Prostate gland (tissue), 2 donors: ENCODE data around the gene TMEM154. TPM values are rescaled to one million over a fixed set of nuclear protein-coding genes. Genes with fewer than 3 reads are reported as not detected.

Source experiments
- DNase-seq: peaks from one replicate; pipeline ENCODE4 v3.0.0-alpha.2; 2019; ENCODE audit warnings: low spot score
- H3K27ac ChIP-seq, 2 donors: fragments of 200-600 bp; sonication (generic); 2 replicates each; pipeline ENCODE4 v1.5.1; 2017 to 2019
- H3K27me3 ChIP-seq: fragments of 200-600 bp; sonication (generic); replicated peaks from 2 replicates; pipeline ENCODE4 v1.5.1; 2019; ENCODE audit not compliant: insufficient read depth
- H3K36me3 ChIP-seq, 2 donors: fragments of 200-600 bp; sonication (generic); 1 replicate in 1 of 2; 2 replicates in 1 of 2; pipeline versions ENCODE4 v1.5.1 to v1.8.1; 2017 to 2019
- H3K4me1 ChIP-seq: fragments of 200-600 bp; sonication (generic); replicated peaks from 2 replicates; pipeline ENCODE4 v1.5.1; 2019
- H3K4me3 ChIP-seq, 2 donors: fragments of 200-600 bp; sonication (generic); 2 replicates each; pipeline ENCODE4 v1.5.1; 2017 to 2019
- H3K9me3 ChIP-seq: fragments of 200-600 bp; sonication (generic); 2 replicates; pipeline ENCODE4 v1.5.1; 2017
- POLR2A ChIP-seq: fragments of 450-650 bp; IDR thresholded peaks from one replicate; pipeline ENCODE4 v1.6.1; 2016; ENCODE audit warnings: antibody characterized with exemption, mild to moderate bottlenecking
- POLR2AphosphoS5 ChIP-seq: sonication (generic); formaldehyde crosslinking; IDR thresholded peaks from one replicate; pipeline ENCODE4 v1.6.1; 2017; ENCODE audit warnings: antibody characterized with exemption
- WGBS: methylation state at CpG from one replicate; pipeline ENCODE4 v1.1.5; 2018; 5-methylcytosine and 5-hydroxymethylcytosine counted together
- intact Hi-C: fragments of 100-400 bp; cut with DNase I; formaldehyde crosslinking; loops from one replicate; pipeline ENCODE4 v1.14.2; 2022
- total RNA-seq, 2 donors: library from RNA; depleted of rRNA; stranded (reverse); fragments of >200 nt; gene quantifications; one replicate each; pipeline ENCODE4 v1.1.0, GENCODE V29; 2016
- TF ChIP-seq, protein P1 (sequence below), 4 experiments: fragments of 200-600 bp in 2 of 4; fragments of 450-650 bp in 2 of 4; sonication (generic) in 2 of 4; IDR thresholded peaks; 1 replicate in 3 of 4; 2 replicates in 1 of 4; pipeline ENCODE4 v1.5.1; 2016 to 2019; ENCODE audit warnings: antibody characterized with exemption in 4 of 4, mild to moderate bottlenecking in 2 of 4, moderate library complexity in 2 of 4

Gene TMEM154
- total RNA-seq, 2 donors from 2014 or later = 2.6 to 2.7 TPM

DNA sequence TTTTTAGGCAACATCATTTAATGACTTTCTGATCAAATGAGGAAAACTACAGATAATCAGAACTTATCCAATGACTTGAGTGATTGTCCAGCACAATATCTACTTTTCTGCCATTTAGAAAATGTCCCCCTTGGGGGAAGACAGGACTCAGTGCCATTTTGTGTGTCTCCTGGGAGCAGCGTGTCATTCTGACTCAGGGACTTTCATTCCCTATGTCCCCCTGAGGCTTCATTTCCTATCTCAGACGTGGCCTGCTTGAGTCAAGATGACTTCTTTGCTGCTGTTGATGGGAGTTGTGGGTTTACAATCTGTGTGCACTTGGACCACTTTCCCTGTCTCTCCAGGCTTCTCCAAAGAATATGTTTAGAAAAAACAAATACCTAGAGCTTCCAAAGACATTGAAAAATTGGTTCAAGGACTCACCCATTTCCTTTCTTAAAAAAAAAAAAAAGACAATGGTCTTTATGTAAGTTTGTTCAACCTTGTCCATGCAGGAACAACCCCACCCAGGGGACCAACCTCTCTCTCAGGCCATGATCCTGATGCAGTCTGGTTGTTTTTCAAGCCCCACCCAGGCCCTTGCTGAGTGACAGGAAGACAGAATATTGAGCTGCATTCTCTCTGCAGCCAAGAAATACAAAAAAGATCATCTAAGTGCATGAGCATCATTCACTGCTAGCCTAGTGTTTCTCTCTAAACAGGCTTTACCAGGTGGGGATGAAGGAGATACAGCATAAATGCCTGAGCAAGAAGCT is 34.3 kb upstream of the TMEM154 start:
- no peak overlapping the region for H3K4me3 ChIP-seq
- H3K36me3 ChIP-seq = no peaks in the 10 kb centered on the region
- no peaks in the 10 kb centered on the region for H3K9me3 ChIP-seq
- TF ChIP-seq POLR2AphosphoS5 (no peak), POLR2A (no peak)
- TF ChIP-seq, protein P1, sequence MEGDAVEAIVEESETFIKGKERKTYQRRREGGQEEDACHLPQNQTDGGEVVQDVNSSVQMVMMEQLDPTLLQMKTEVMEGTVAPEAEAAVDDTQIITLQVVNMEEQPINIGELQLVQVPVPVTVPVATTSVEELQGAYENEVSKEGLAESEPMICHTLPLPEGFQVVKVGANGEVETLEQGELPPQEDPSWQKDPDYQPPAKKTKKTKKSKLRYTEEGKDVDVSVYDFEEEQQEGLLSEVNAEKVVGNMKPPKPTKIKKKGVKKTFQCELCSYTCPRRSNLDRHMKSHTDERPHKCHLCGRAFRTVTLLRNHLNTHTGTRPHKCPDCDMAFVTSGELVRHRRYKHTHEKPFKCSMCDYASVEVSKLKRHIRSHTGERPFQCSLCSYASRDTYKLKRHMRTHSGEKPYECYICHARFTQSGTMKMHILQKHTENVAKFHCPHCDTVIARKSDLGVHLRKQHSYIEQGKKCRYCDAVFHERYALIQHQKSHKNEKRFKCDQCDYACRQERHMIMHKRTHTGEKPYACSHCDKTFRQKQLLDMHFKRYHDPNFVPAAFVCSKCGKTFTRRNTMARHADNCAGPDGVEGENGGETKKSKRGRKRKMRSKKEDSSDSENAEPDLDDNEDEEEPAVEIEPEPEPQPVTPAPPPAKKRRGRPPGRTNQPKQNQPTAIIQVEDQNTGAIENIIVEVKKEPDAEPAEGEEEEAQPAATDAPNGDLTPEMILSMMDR (IDR thresholded peaks at IDR 0.05) = no peak
- intact Hi-C loops = no loop called here
- H3K27ac ChIP-seq = no peak overlapping the region
- no peak for DNase-seq
- no peaks in the 10 kb centered on the region for H3K27me3 ChIP-seq
- H3K4me1 ChIP-seq = no peaks in the 10 kb centered on the region
- 71% methylated on average over 2 of the region's 2 CpGs for WGBS

DNA sequence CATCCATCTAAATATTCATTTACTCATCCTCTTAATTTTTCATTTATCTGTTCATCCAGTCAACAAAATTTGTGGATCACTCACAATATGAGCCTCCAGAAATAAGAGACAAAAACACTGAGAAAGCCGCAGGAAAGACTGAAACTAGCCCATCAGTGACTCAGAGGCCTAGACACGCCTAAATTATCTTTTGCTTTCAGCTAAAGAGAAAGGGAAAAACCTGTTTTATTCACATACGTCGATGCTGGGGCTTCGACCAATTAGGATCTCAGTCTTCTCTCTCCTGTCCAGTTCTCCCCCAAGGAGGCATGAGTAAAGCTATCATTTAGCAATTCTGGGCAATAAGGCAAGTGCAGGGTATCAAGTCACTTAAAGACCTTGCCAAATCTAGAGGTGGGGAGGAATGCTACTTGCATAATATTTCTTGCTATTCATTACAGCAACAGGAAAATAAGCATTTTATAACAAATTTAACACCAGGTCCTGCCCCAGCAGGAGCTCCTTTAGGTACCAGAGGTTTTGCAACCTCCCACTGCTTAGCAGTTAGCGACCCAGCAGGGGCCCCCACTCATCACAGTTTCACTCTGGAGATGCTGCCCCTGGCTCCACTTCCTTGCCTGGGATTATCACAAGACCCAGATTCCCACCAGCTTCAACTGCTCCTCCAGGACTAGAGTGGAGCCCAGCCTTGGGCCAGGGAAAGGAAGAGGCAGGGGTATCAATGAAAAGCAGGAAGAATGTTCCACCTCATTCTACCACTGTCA is 30.1 kb upstream of the TMEM154 start:
- no peak overlapping the region for H3K4me3 ChIP-seq
- H3K4me1 ChIP-seq = no peaks in the 10 kb centered on the region
- H3K36me3 ChIP-seq = no peaks in the 10 kb centered on the region
- no peaks in the 10 kb centered on the region for H3K27me3 ChIP-seq
- TF ChIP-seq POLR2AphosphoS5 (no peak), POLR2A (no peak)
- TF ChIP-seq, protein P1 (IDR thresholded peaks at IDR 0.05) = no peak
- 81% methylated on average over 6 of the region's 6 CpGs for WGBS
- intact Hi-C loops = no loop called here
- H3K9me3 ChIP-seq = no peaks in the 10 kb centered on the region
- DNase-seq = no peak
- H3K27ac ChIP-seq = no peak overlapping the region

DNA sequence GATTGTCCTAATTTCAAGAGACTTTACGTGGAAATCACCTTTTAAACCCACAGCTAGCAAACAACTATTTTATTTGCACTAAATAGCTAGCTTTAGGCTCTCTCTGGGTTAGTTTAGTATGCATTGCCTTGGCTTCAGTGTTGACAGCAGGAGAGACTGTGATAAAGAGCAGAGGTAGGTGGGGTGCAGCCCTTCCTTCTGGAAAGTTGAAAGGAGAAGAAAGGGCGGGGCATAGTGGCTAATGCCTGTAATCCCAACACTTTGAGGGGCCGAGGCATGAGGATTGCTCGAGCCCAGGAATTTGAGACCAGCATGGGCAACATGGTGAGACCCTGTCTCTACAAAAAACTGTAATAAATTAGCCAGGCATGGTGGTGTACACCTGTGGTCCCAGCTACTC is 29.0 kb upstream of the TMEM154 start:
- H3K27ac ChIP-seq = peak overlapping the region in 1 of 2 donors; percentile 50
- 73% methylated on average over 4 of the region's 4 CpGs for WGBS

DNA sequence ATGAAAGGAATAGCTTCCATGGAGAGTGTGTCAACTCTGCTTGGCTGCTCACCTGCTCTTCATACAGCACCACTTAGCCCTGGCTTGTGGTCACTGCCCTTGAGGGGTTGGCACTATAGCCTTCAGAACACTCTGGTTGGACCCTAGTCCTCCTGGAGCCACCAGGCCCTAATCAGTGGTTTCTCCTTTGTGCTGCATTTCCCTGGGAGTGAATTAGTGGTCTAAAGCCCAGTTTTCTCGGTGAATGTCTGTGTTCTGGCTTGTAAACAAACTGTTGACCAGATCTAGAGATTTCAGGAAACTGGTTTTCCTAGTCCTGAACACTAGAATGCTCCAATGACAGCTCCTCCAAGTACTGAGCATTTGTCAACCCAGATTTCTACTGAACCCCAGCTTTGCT is 28.6 kb upstream of the TMEM154 start:
- Histone ChIP-seq H3K4me3 (no peak overlapping the region), H3K4me1 (no peaks in the 10 kb centered on the region), H3K36me3 (no peaks in the 10 kb centered on the region), H3K27ac (peak overlapping the region in 1 of 2 donors; percentile 50), H3K9me3 (no peaks in the 10 kb centered on the region), H3K27me3 (no peaks in the 10 kb centered on the region)
- 29% methylated on average over 1 of the region's 1 CpG for WGBS
- TF ChIP-seq POLR2AphosphoS5 = peak; percentile 29
- TF ChIP-seq POLR2A = no peak
- no peak for DNase-seq
- intact Hi-C loops = no loop called here

More for the DNA sequence above, 29.0 kb upstream of the TMEM154 start:
- H3K4me1 ChIP-seq = no peaks in the 10 kb centered on the region
- intact Hi-C loops = no loop called here
- DNase-seq = no peak
- no peaks in the 10 kb centered on the region for H3K27me3 ChIP-seq
- no peaks in the 10 kb centered on the region for H3K9me3 ChIP-seq
- TF ChIP-seq, protein P1 (IDR thresholded peaks at IDR 0.05) = no peak
- TF ChIP-seq POLR2A (no peak), POLR2AphosphoS5 (no peak)
- H3K36me3 ChIP-seq = no peaks in the 10 kb centered on the region
- no peak overlapping the region for H3K4me3 ChIP-seq

DNA sequence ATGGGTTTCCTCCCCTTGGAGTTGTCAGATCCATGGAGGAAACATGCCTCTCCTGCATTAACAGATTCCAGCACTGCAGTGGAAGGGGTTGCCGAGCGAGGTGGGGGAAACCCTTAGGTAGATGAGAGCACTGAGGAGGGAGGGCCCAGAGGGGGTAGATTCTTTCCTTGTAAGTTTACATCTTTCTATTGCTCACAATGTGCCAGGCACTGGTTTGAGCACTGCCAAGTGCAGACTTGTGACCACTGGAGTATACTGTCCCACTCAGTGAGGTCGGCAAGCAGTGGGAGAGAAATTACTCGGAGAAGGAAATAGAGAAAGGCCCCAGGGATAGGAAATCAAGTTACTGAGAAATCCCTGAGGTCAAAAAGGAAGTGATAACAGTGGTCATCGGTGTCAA is 27.8 kb upstream of the TMEM154 start:
- Histone ChIP-seq H3K4me3 (no peak overlapping the region), H3K36me3 (no peaks in the 10 kb centered on the region), H3K27ac (no peak overlapping the region), H3K9me3 (no peaks in the 10 kb centered on the region), H3K4me1 (no peaks in the 10 kb centered on the region), H3K27me3 (no peaks in the 10 kb centered on the region)
- intact Hi-C loops = no loop called here
- no peak for DNase-seq
- TF ChIP-seq, protein P1 (IDR thresholded peaks at IDR 0.05) = no peak
- TF ChIP-seq POLR2AphosphoS5 = no peak
- TF ChIP-seq POLR2A = no peak
- WGBS = 80% methylated on average over 5 of the region's 5 CpGs
